Fibroblast of skin of left biceps (primary cell): Measurements from ENCODE around the gene TACC2.
A peak's percentile ranks its signal among the peaks of the same experiment; 100 is the strongest.

ENCODE experiments used
- DNase-seq, 2 experiments: peaks; one replicate each; pipeline ENCODE4 v3.0.0-alpha.2; 2013; ENCODE audit warnings: low read depth in 2 of 2

Gene TACC2

DNA sequence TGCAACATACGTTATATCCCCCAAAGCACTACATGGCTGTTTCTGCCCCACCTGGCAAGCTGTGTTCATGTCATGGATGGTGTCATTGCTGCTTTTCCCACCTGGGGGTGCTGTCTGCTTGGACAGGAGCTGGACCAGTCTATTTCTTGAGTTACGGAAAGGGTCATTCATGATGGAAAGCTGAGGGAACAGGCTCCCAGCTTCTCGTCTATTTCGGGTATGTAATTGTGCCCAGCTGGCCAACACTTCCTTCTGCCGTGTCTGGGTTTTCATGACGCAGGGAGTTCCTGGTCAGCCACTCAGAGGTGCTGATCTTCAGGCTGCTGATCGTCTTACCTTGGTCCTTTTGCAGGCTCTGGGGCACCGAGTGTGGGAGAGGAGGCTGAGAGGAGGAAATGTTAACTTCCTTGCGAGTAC, 290.8 kb downstream of the TACC2 start:
- no peak for DNase-seq

DNA sequence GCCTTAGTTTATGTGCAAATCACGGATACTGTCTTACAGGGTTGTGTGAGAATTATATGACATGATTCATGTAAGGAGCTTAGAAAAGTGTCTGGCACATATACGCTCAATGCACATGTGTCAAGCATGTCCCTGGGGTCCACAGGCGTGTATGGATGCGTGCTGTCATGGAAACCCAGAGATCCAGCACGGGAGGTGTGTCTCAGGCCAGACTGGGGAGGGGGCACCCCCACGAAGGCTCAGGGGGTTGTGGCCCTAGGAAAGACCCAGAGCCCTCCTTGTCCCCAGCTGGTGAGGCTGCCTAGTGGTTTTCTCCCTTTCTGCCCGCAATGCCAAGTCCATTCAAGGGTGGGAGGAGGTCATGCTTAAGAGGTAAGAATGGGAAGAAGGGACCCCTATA, 291.2 kb downstream of the TACC2 start:
- no peak for DNase-seq

DNA sequence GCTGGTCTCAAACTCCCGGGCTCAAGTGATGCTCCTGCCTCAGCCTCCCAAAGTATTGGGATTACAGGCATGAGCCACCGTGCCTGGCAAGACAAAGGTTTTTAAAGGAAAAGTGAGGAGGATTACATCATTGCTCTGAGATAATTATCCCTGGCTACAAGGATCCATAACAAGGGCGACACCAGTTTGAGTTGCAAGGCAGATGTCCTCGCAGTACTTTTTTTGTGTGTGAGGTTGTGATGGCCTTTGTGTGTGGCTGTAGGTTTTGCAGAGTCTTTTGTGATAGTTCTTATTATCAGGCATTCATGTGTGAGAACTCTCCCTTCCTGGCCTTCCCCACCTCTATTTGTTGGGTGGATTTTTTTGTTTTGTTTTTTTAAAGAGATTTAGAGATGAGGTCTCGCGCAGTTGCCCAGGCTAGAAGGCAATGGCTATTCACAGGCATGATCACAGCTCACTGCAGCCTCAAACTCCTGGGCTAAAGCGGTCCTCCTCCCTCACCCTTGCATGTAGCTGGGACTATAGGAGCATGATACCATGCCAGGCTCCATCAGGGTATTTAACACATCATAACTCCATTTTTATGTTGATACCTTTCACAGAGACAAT, 292.2 kb downstream of the TACC2 start:
- no peak for DNase-seq

DNA sequence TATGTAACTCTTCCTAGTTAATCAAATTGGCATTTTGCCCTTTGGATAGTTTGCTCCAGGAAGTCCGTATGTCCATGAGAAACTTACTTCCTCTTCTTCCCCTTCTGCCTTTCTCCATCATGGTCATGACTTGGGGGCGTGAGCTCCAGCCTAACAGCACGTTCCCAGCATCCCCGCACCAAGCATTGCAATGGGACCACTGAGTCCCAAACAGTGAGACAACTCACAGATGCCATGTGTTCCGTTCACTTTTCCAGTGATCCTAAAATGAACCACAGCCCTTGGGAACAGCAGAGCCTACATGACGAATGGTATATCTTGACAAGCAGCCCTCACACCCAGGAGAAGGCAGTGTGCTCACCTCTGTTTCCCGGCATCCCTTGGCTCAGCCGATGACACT, 292.8 kb downstream of the TACC2 start:
- DNase-seq: no peak

DNA sequence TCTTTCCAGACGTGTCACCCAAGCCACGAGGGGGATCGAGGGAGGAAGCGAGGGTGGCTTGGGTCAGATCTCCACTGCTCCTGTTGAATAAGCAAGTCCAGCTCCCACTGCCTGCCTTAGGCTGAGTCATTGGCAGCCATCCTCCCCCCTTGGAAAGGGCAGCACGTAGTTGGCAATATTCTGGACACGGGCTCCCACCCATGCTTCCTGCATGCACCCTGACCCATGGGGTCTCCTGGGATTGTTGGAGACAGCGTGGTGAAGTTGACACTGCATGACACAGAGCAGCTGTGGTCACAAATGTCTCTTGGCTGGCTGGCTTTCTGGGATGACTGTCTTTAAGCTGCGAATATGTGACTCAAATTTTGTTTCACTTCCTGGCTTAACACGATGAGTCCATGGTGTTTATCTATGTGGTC, 293.3 kb downstream of the TACC2 start:
- no peak for DNase-seq

DNA sequence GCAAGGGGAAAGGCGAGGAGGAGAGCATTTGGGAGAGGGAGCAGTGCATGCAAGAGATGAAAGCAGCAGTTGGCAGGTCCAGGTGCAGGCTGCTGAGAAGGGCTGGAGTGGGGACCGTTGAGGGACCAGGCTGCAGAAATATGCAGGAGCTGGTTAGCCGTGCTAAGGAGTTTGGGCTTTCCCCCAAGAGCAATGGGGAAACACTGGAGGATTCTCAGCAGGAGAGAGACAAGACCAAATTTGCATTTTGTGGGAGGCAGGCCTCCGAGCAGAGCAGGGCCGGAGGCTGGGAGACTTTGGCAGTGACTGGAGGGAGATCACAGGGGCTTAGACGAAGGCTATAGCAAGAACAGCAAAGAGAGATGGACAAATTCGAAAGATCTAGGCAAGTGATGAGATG, 293.9 kb downstream of the TACC2 start:
- no peak for DNase-seq

DNA sequence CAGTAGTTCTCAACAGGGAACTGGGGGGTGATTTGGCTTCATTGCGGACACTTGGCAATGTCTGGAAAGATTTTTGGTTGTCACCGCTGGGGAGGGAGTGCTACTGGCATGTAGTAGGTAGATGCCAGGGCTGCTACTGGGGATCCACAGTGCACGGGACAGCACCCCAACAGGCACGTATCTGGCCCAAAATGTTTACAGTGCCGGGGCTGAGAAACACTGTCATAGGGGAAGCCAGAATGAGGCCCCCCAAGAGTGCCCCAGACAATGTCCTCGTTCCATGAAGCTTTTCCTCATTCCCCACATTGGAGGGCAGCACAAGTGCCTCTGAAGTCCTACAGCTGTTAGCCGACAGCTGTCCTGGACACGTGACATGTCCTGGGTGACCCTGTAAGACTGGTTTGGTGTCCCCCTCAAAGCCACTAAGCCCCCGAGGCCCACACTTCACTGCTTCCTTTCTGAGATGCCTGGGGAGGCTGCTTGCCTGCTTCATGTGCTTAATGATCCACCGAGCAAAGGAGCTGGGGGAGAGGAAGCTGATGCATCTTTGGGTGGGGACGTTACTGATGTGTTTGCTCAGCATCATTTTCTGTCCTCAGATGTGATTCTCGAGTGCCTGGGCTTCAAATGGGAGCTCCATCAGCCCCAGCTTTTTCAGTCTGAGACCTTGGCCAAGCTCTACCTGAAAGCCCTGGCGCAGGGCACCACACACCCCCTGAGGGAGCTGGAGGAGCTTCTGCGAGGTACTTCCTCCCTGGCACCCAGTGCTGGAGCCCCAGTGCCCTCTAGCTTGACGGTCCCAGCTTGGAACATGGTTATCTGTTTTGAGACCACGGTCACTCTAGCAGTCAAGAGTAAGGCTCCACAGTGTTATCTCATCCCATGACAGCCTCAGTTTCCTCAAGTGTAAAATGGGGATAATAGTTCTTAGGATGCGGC, 296.8 kb downstream of the TACC2 start:
- no peak for DNase-seq

DNA sequence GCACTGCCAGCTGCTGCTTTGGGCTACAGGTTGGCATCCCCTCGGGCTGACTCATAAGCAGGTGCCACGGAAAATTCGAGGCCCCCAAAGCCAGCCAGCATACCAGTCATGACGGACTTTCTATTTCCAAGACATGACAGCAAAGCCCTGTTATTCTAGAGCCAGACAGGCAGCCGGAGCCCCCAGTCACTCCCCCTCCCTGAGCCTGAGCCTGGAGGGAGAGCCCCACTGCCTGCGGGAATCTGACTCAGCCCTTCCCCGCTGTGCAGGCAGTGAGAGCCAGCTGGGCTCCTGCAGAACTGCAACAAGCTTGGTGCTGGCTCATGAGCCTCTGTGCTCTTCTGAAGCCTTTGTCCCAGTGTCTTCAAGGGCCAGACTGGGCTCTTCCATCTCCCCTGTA, 297.9 kb downstream of the TACC2 start:
- DNase-seq: peak in 1 of 2 experiments; percentile 38

DNA sequence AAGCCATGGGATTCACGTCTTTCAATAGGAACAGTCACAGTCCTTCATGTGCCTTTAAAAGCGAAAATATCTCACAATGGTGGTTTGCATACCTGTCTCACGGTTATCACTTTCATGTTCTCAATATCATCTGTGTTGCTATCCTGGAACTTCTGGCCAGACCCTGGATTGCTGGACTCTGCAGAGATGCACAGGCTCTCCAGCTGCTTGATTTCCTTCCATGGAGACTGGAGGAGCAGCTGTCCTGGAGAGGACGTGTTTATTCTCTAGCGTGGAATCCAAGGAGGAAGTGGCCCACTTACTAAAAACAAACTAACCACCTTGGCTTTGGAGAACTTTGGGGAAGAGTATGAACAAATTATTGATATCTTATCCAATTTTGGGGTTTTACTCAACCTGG, 298.6 kb downstream of the TACC2 start:
- DNase-seq: no peak

DNA sequence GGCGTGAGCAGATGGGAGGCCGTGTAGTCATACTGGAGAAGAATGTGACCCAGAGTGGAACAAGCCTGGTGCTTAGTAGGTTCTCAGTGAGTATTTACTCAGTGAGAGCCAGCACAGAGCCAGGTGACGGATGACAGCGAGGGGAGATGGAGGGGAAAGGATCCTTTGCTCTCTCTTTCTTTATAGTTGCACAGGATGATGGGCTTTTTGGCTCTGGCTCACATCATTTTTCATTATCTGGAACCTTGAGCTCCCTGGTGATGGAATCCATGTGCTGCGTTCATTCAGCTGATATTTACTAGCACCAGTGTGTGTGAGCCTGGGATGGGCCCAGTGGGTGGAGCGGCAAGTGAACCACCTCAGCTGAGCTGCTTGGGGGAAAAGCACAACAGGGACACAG, 299.3 kb downstream of the TACC2 start:
- no peak for DNase-seq

DNA sequence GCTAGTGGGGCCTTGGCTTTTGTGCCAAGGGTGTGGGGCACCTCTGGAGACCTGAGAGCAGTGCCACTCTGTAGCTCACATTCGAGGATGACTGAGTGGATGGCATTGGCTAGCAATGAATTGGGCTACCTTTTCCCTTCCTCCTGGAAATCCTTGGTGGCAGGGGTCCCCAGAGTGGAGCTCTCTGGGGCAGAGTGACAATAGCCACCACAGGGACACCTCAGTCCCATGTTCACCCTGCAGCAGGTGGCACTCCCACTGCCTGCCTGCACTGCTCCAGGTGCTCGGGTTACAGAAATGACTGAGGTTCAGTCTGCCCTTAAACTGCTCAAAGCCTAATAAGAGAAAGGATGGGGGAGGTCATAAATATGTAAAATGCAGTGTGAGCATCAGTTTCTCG, 300.0 kb downstream of the TACC2 start:
- no peak for DNase-seq

DNA sequence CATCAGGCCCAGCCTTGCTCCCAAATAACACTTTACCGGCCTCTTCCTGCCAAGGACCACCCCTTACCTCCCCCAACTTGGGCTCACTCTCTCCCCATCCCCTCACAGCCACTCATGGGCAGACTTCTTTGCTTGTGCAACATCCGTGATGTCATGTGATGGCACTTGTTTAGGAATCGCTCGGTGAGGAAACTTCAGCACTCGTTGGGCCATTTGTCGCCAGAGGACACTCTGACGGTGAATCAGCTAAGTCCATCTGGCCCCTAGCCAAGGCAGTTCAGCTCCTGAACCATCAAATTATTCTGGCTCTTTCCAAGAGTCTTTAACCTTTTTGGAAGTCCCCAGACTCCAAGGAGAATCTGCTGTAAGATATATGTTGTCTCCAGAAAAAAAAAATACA, 301.4 kb downstream of the TACC2 start:
- no peak for DNase-seq

DNA sequence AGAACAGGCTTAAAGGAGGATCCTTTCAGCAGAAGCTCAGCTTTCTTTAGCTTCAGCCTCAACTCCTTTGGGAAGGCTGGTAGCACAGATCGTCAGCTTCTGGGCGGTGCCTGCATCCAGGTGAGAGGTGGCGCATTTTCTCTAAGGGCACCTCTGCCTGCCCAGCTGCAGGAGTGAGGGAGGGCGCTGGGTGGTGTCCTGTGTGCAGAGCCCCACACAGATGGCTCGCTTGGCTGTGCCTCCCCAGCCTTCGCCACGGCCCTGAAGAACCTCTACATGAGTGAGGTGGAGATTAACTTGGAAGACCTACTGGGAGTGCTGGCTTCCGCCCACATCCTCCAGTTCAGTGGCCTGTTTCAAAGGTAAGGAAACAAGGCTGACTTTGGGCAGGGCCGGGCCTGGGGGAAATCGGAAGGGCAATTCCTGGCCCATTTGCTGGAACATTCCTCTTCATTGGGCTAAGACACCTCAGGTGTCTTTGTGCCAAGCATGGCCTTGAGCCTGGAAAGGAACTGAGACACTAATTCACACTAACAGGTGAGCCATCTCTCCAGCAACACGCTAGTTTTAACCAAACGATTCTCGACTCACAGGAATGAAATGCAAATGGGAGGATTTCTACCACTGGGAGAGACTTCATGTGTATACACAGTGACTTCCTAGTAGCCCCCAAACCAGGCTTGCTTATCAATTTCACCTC, 302.0 kb downstream of the TACC2 start:
- no peak for DNase-seq

DNA sequence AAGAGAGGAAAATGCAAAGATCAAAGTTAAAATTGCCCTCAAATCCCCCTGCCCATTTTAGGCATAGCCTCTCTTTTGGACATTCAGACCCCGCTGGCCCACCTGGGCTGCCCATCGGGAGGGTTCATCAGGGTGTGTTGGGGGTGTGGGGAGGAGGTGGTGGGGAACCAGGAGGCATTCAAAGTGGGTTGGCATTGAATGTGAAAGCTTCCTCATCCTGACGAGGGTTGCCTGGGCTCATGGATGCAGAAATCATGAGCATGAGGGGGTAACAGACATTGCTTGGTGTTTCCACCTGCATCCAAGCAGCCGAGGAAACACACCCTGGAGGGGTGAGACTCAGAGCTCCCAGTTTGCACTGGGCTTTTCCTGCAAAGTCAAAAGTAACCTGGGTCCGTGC, 302.8 kb downstream of the TACC2 start:
- no peak for DNase-seq

DNA sequence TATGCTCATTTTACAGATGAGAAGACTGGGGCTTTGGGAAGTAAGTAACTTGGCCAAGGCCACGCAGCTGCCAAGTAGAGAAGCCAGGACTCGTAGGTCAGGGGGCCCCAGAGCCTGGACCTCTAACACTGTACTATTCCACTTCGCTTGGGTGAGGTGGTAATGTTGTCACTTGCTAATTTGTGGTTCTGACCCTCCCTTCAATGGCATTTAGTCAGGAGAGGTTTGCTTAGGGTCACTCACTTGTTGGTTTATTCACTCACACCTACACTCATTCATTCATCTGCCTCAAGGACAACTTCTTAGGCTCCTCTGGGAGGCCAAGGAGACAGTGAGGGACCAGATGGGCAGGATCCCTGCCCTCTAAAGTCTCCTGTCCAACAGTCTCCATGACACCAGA, 303.4 kb downstream of the TACC2 start:
- no peak for DNase-seq

DNA sequence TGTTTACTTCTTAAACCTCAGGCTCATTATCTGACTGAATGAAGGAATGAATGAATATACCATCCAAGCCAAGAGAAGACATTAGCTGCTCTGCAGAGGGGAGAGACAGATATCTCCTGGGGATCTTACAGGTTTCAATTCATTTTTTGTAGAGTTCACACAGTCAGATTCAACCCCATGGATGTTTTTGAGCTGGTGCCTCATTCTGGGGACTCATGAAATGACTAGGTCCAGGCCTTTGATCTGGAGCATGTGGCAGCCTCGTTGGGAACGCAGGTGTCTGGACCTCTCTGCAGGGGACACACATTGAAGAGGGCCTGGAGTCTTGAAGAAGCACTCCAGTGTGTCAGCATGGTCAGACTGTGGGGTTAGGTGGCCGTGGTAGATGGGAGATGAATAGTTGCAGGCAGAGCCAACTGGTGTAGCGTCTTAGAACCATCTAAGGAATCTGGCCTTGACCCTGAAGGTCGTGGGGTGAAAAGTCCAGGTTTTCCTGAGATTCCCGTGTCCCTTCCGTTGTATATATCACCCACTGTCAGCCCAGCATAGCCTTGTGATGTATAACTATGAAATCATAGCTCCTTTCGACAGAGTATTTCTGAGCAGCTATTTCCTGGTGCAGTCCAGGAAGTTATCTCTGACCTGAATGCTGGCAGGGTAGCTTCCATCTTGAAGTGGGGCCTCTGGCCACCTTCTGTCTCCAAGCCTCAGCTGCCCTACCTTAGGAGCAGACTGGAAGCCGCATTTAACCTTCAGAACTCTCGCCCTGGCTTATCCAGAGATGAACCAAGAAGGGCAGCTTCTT, 304.4 kb downstream of the TACC2 start:
- no peak for DNase-seq

DNA sequence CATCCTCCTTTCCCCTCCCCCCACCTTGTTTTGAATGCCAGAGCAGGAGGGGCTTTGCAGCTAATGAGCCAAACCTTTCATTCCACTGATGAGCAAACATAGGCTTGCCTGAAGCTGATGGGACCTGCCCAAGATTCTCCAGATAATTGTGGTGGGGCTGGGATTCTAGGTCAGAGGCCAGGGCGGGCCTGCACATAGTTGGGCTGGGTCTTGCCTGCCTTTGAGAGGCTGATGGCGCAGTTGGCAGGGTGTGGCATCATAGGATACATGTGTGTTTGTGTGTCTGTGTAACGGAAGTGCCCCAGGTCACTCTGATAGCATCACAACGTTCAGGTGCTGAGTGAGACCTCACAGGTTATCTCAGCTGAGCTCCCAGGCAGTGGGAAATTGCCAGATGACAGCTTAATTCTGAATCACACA, 305.0 kb downstream of the TACC2 start:
- DNase-seq: no peak

DNA sequence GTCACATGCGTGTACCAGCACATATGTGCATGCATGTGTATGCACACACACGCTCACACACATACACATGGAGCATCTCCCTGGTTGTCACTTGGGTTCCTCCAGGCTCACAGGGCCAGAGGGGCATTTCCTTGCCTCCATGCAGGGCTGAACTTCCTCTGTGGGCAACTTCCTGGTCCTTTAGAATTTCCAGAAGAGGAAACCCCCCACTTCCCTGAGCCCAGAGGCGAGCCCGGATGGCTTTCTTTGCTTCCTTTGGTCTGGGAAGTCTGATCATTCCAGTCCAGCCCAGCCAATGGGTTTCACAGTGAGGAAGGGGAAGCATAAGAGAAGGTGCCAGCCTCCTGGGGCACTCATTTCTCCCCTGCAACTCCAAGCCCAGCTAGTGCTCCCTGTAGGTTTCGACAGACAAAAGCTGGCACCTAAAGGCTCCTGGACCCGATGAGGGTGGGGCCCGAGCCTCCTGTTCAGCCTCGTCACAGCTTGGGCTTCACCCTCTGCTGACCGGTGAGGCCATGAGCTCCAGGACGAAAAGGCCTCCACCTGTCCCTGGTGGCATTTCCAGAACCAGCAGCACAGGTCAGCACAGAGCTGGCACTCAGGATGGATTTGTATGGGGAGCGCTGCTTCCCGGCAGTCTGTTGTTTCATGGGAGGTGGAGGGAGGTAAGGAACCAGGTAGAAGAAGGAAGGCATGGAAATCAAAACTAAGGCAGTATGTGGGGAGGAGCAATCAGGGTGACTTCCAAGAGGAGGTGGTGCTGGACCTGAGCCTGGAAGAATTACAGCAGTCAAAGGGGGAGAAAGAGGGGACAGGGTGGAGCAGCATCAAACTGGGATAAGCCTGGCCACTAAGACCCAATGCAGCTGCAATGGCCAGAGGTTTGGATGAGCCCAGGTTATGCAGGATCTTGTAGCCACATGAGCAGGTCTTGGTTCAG, 305.8 kb downstream of the TACC2 start:
- DNase-seq: no peak

DNA sequence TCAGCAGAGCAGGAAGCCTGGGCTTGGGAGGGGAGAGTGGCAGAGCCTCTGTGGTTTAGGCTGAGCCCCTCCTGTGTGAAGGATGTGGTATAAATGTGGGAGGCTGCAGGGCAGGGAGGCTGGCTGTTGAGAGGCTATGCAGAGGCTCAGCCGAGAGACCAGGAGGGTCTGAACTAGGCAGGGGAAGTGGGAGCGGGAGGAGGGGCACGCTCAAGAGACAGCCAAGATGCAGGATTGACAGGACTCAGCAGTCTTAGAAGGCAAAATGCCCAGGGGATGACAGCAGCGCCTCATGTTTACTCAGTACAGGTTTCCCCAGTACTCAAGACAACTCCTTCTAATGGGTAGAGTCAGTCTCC, 306.5 kb downstream of the TACC2 start:
- DNase-seq: no peak

DNA sequence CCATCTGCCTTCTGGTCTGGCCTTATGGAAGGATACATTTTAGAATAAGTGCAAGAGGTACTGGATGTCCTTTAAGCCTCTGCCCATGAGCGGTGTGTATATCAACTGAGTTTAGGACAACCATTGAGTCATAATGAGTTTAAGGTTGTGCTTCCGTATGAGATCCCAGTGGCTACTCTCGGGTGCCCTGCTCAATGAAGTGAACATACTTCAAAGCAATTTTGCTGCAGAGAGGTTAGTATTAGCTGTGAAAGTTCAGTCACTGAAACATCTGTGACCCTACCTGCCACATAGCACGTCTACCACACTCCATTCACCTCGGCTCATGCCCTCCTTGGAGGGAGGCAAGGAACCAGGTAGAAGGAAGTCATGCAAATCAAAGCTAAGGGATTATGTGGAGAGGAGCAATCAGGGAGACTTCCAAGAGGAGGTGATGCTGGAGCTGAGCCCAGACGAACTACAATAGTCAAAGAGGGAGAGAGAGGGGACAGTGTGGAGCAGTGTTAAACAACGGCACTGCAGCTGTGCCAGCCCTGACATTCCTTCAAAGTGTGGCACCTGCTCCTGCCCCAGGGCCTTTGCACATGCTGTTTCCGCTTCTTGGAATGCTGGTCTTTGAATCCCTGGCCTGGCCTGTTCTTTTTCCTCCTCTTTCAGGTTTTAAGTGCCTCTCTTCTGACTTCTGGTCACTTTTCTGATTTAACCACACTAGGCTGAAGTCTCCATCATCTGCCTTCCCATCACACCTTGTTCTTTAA, 307.6 kb downstream of the TACC2 start:
- no peak for DNase-seq
